GM21825 (cell line): Measurements from ENCODE around the gene CHN2.

Experiments used
- ATAC-seq: cut with Tn5 transposase; IDR thresholded peaks from one replicate; pipeline ENCODE4 v1.9.1; 2021; ENCODE audit warnings: mild to moderate bottlenecking, moderate library complexity; ENCODE audit not compliant: unreplicated experiment

Gene CHN2

GRCh38 chr7:29356631-29357030 is 162.1 kb downstream of the CHN2 start:
- ATAC-seq = no peak

- no peak for ATAC-seq
Measured at GRCh38 chr7:29359482-29360093, 165.0 kb downstream of the CHN2 start.

GRCh38 chr7:29360633-29361625 is 166.4 kb downstream of the CHN2 start:
- ATAC-seq = no peak

GRCh38 chr7:29362380-29362779 is 167.8 kb downstream of the CHN2 start:
- no peak for ATAC-seq

GRCh38 chr7:29363636-29364425 is 169.3 kb downstream of the CHN2 start:
- no peak for ATAC-seq

- ATAC-seq = no peak
Measured at GRCh38 chr7:29364661-29365060, 170.1 kb downstream of the CHN2 start.

- ATAC-seq = no peak
Measured at GRCh38 chr7:29365423-29365822, 170.8 kb downstream of the CHN2 start.

GRCh38 chr7:29367784-29368183 is 173.2 kb downstream of the CHN2 start:
- no peak for ATAC-seq

- no peak for ATAC-seq
Measured at GRCh38 chr7:29369909-29370488, 175.4 kb downstream of the CHN2 start.

- no peak for ATAC-seq
Measured at GRCh38 chr7:29370531-29371314, 176.1 kb downstream of the CHN2 start.

GRCh38 chr7:29371472-29371871 is 176.9 kb downstream of the CHN2 start:
- no peak for ATAC-seq

- ATAC-seq = no peak
Measured at GRCh38 chr7:29372351-29373090, 177.9 kb downstream of the CHN2 start.

GRCh38 chr7:29375641-29376562 is 181.3 kb downstream of the CHN2 start:
- ATAC-seq = no peak

- ATAC-seq = no peak
Measured at GRCh38 chr7:29377718-29378117, 183.1 kb downstream of the CHN2 start.

GRCh38 chr7:29379551-29379950 is 185.0 kb downstream of the CHN2 start:
- no peak for ATAC-seq

GRCh38 chr7:29381206-29382094 is 186.9 kb downstream of the CHN2 start:
- ATAC-seq = no peak

- ATAC-seq = no peak
Measured at GRCh38 chr7:29384277-29384676, 189.7 kb downstream of the CHN2 start.
